ENCODE data around the gene MAPK8IP1.
"Not testable (repeated sequence)": the region's sequence is repeated elsewhere in the genome, so short reads cannot be mapped to it uniquely, and the experiment has no call there.

MAPK8IP1 gene

DNA sequence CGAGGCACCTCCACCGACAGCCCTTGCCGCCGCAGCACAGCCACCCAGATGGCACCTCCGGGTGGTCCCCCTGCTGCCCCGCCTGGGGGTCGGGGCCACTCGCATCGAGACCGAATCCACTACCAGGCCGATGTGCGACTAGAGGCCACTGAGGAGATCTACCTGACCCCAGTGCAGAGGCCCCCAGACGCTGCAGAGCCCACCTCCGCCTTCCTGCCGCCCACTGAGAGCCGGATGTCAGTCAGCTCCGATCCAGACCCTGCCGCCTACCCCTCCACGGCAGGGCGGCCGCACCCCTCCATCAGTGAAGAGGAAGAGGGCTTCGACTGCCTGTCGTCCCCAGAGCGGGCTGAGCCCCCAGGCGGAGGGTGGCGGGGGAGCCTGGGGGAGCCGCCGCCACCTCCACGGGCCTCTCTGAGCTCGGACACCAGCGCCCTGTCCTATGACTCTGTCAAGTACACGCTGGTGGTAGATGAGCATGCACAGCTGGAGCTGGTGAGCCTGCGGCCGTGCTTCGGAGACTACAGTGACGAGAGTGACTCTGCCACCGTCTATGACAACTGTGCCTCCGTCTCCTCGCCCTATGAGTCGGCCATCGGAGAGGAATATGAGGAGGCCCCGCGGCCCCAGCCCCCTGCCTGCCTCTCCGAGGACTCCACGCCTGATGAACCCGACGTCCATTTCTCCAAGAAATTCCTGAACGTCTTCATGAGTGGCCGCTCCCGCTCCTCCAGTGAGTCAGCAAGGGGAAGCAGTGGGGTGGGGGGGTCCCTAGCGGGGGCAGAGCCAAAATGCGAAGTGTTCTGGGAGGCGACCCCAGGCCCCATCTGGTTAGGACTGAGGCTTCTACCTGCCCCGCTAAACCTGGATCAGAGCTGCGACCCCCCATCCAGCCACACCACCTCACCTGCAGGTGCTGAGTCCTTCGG, 17.3 kb downstream of the MAPK8IP1 start:
- TF ChIP-seq GATA1 (IDR thresholded peaks at IDR 0.05; ENCODE audit: low read depth, low read length) (no peak), POLR2A (IDR thresholded peaks at IDR 0.05; ENCODE audit: low read length) (no peak)
- no peak for DNase-seq

DNA sequence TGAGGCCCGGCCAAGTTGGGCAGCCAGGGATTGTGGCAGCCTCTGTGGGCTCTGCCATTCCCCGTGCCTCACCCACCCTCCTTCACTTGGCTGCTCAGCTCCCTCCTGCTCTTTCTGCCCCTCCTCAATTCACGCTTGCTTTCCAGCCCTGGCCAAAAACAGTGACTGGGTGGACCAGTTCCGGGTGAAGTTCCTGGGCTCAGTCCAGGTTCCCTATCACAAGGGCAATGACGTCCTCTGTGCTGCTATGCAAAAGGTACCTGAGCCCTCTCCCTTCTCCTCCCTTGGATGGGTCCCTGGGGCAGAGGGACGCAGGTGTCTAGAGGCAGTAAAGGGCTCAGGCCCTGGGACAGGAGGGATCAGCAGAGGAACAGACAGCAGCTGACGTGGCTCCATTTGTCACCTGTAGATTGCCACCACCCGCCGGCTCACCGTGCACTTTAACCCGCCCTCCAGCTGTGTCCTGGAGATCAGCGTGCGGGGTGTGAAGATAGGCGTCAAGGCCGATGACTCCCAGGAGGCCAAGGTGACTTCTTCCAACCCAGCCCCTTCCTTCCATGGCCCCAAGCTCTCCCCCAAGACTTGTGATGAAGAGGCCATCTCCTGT, 19.0 kb downstream of the MAPK8IP1 start:
- no peak for DNase-seq
- TF ChIP-seq GATA1 (IDR thresholded peaks at IDR 0.05; ENCODE audit: low read depth, low read length) (no peak), POLR2A (IDR thresholded peaks at IDR 0.05; ENCODE audit: low read length) (no peak)

DNA sequence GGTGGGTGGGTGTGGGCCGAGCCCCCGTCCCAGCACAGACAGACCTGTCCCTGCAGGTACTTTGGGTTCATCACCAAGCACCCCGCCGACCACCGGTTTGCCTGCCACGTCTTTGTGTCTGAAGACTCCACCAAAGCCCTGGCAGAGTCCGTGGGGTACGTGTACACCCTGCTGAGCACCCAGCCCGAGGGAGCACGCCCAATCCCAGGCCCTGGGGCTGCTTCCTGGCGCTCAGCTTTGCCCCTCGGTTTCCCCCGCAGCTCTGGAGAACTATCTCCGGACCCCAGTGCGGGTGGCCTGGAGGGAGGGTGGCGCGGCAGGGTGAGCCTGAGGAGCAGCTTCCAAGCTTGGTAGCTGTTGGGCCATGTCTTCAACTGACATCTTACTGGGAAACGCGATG, 19.6 kb downstream of the MAPK8IP1 start:
- TF ChIP-seq POLR2A (IDR thresholded peaks at IDR 0.05; ENCODE audit: low read length) (no peak), GATA1 (IDR thresholded peaks at IDR 0.05; ENCODE audit: low read depth, low read length) (no peak)
- DNase-seq = no peak

DNA sequence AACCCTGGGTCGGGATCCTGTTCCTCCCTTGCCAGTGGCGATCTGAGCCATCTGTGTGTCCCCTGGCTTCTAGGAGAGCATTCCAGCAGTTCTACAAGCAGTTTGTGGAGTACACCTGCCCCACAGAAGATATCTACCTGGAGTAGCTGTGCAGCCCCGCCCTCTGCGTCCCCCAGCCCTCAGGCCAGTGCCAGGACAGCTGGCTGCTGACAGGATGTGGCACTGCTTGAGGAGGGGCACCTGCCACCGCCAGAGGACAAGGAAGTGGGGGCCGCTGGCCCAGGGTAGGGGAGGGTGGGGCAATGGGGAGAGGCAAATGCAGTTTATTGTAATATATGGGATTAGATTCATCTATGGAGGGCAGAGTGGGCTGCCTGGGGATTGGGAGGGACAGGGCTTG, 20.1 kb downstream of the MAPK8IP1 start:
- DNase-seq = not testable (repeated sequence)

DNA sequence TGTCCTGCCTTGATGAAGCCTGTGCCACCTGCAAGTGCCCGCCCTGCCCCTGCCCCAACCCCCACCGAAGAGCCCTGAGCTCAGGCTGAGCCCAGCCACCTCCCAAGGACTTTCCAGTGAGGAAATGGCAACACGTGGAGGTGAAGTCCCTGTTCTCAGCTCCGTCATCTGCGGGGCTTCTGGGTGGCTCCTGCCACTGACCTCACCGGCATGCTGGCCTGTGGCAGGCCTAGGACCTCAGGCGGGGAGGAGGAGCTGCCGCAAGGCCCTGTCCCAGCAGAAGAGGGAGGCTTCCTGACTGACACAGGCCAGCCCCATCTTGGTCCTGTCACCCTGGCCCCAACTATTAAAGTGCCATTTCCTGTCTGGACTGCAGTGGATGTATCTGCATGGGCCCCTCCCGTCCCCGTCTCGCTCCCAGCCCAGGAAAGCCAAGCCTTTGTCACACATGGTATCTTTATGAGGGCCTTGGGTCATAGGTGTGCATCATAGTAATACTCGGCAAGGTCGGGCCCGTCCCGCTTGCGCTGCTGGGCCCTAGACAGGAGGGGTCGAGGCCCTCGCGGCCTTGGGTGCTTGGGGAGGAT, 20.7 kb downstream of the MAPK8IP1 start:
- DNase-seq = no peak
- TF ChIP-seq GATA1 (IDR thresholded peaks at IDR 0.05; ENCODE audit: low read depth, low read length) = no peak
- TF ChIP-seq POLR2A (IDR thresholded peaks at IDR 0.05; ENCODE audit: low read length) = no peak

DNA sequence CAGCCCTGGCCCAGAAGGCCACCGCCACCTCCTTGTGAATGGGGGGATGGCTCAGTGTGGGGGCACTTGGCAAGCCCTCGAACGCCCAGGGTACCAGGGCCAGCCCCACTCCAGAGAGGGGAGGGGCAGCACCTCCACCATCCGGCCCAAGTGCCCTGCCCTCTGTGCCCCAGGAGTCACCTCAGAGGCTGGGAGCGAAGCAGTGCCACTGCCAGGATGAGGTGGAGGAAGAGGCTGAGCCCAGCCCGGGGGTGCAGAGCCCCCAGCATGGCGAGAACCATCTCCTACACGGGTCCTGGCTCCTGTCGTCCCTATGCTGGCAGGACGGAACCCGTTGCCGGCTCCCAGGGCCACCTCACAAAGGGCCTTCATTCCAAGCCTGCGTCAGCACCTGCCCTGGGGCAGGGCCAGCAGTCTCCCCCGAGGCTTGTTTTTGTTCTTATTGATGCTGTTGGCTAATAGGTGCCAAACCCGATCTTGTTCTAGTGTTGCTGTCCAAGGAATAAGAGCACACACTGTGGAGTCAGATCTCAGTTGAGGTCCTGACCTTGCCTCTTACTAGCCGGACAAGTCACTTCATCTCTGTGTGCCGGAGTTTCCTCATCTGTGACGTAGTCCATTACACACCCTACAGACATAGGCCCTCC, 21.6 kb downstream of the MAPK8IP1 start, which contains the start of gene FREY1:
FREY1 (minus strand) TSS at position 307 of the 647 bp plus-strand sequence; CDS start at position 281, 26 bp downstream.
- DNase-seq = no peak
- TF ChIP-seq GATA1 (IDR thresholded peaks at IDR 0.05; ENCODE audit: low read depth, low read length) = no peak
- TF ChIP-seq POLR2A (IDR thresholded peaks at IDR 0.05; ENCODE audit: low read length) = peak; percentile 4

DNA sequence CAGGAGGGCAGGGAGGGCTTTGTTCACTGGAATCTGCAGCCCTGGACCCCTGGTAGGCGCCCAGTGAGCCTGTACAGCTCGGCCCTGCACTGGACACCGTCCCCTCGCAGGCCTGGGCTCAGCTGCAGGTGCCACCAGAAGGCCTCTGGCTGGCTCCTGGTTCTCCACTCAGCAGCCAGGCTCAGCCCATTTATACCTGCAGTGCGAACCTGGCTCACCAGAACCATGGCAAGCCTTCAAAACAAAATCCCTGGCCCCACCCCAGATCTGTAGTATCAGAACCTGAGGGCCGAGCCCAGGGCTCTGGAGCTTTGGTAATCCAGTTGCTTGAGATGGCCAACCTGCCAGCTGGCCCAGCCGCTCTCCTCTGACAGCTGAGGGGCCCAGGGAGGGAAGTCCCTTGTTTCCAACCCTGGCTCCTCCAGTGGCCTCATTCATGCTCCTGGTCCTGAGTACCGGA, 22.5 kb downstream of the MAPK8IP1 start:
- DNase-seq = no peak
- no peak for TF ChIP-seq POLR2A (IDR thresholded peaks at IDR 0.05; ENCODE audit: low read length)
- TF ChIP-seq GATA1 (IDR thresholded peaks at IDR 0.05; ENCODE audit: low read depth, low read length) = no peak

DNA sequence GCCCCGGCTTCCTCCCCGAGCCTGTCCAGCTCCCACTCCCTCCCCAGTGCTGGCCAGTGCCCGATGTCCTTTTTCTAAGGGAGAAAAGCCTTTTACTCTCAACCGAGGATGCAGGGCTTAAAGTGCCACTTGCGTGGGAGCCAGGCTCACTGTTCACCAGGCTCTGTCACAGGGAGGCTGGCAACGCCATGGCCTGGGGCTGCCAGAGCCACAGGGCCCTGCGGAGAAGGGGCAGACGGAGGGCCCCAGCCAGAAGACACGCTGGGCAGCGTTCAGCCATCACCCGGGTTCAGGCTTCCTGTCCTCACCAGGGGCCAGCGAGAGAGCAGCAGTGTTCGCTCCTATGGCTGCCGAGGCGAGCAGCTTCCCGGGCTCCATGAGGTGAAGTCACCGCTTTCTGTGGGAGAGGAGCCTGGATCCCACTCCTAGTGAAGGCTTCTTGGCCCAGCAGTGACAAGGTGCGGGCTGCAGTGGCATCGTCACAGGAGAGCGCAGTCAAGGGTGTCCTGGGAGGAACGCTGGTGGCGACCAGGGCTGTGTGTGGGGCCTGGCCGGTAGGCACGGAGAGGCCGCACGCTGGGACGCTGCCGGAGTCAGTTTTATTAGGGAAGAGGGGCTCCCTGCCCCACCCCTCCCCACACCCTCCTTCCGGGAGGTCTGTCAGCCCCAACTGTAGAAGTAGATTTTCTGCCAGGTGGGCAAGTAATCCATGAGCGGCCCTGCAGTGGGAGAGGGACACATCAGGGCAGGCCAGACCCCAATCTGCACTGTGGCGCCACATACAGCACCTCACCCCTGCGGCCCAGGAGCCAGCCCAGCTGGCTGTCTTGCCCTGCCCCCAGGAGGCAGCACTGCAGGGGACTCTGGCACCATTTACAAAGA, 24.4 kb downstream of the MAPK8IP1 start:
- DNase-seq = no peak
- TF ChIP-seq GATA1 (IDR thresholded peaks at IDR 0.05; ENCODE audit: low read depth, low read length) (no peak), POLR2A (IDR thresholded peaks at IDR 0.05; ENCODE audit: low read length) (no peak)

GRCh38 chr11:45910623-45911022, 25.2 kb downstream of the MAPK8IP1 start:
- TF ChIP-seq POLR2A (IDR thresholded peaks at IDR 0.05; ENCODE audit: low read length) = no peak
- TF ChIP-seq GATA1 (IDR thresholded peaks at IDR 0.05; ENCODE audit: low read depth, low read length) = no peak
- no peak for DNase-seq

DNA sequence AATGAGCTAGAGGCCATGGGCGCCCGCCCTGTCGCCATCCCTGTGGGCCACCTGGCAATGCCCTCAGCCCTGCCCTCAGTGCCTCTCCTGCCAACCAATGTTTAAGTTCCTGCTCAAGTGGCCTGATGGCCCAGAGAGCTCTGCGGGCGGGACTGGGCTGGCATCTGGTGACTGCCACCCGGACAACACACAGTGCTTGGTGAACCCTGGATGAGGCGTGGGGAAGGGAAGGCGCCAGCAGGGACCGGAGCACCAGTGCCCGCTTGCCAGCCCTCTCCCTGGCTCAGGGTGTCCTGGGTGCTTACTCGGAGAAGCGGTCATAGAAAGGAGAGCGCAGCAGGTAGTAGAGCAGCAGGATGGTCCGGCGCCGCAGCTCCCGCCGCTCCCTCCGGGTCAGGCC, 28.1 kb downstream of the MAPK8IP1 start:
- DNase-seq = no peak
- TF ChIP-seq POLR2A (IDR thresholded peaks at IDR 0.05; ENCODE audit: low read length) = no peak
- no peak for TF ChIP-seq GATA1 (IDR thresholded peaks at IDR 0.05; ENCODE audit: low read depth, low read length)

GRCh38 chr11:45913942-45914635, 28.6 kb downstream of the MAPK8IP1 start:
- no peak for DNase-seq
- TF ChIP-seq GATA1 (IDR thresholded peaks at IDR 0.05; ENCODE audit: low read depth, low read length) = no peak
- TF ChIP-seq POLR2A (IDR thresholded peaks at IDR 0.05; ENCODE audit: low read length) = no peak

DNA sequence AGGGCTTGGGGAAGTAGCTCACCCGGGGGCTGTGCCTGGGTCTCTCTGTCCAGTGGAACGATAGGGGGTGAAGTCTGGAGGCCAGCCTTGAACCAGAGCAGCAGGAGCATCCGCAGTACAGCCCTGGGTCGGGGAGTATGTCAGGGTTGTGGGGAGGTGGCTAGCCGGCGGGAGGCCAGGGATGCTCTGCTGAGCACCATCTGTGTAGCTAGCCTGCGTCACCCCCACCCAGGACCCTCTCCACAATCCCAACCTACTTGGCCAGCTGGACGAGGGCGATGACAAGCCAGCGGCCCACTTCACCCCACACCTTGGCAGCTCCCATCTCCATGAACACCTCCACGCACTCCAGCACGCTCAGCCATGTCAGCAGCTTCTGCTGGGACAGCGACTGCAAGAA, 30.0 kb downstream of the MAPK8IP1 start:
- no peak for DNase-seq
- TF ChIP-seq POLR2A (IDR thresholded peaks at IDR 0.05; ENCODE audit: low read length) (no peak), GATA1 (IDR thresholded peaks at IDR 0.05; ENCODE audit: low read depth, low read length) (no peak)

GRCh38 chr11:45917286-45917622, 31.8 kb downstream of the MAPK8IP1 start:
- DNase-seq = peak in 1 of 2 experiments; percentile 52
- TF ChIP-seq POLR2A (IDR thresholded peaks at IDR 0.05; ENCODE audit: low read length) (no peak), GATA1 (IDR thresholded peaks at IDR 0.05; ENCODE audit: low read depth, low read length) (no peak)

All from erythroblast (primary cell).